Left kidney (tissue), 2 donors: Measurements from ENCODE around the gene ADAMTS6. TPM values are rescaled to one million over a fixed set of nuclear protein-coding genes. Genes with fewer than 3 reads are reported as not detected.

ENCODE experiments used
- DNase-seq: peaks from one replicate; pipeline ENCODE4 v3.0.0-alpha.2; 2013
- polyA plus RNA-seq: library from polyadenylated mRNA; unstranded; fragments of 120-200 nt; gene quantifications from one replicate; pipeline ENCODE4 v1.2.1, GENCODE V29; 2013; ENCODE audit not compliant: insufficient read length

ADAMTS6 gene
- polyA plus RNA-seq, 1 donor: 3.2 TPM

GRCh38 chr5:65104831-65105230, 376.9 kb downstream of the ADAMTS6 start:
- no peak for DNase-seq

GRCh38 chr5:65103756-65104440, 377.8 kb downstream of the ADAMTS6 start:
- no peak for DNase-seq

GRCh38 chr5:65102976-65103711, 378.6 kb downstream of the ADAMTS6 start:
- peak; percentile 77 for DNase-seq

- DNase-seq: peak; percentile 38
Observed at GRCh38 chr5:65102371-65102975, 379.2 kb downstream of the ADAMTS6 start.

- DNase-seq: no peak
Observed at GRCh38 chr5:65101632-65102100, 380.1 kb downstream of the ADAMTS6 start.

GRCh38 chr5:65100911-65101631, 380.6 kb downstream of the ADAMTS6 start:
- peak; percentile 73 for DNase-seq

Other genes with a start within 250 kb of the ADAMTS6 start
- 70.1 TPM for gene CENPK, start 81.2 kb upstream of the ADAMTS6 start, polyA plus RNA-seq
- gene PPWD1, start 81.4 kb upstream of the ADAMTS6 start, polyA plus RNA-seq: 111 TPM
- 24.5 TPM for gene TRIM23, start 142.4 kb upstream of the ADAMTS6 start, polyA plus RNA-seq
- gene SHLD3, start 143.1 kb upstream of the ADAMTS6 start, polyA plus RNA-seq: 4.9 TPM
- gene TRAPPC13, start 143.1 kb upstream of the ADAMTS6 start, polyA plus RNA-seq: 44.0 TPM
- gene SGTB, start 240.2 kb upstream of the ADAMTS6 start, polyA plus RNA-seq: 9.3 TPM
- 41.7 TPM for gene NLN, start 240.3 kb upstream of the ADAMTS6 start, polyA plus RNA-seq